SU-DHL-6 (cell line): Measurements from ENCODE around the gene TBC1D10B.
"Not testable (repeated sequence)": the region's sequence is repeated elsewhere in the genome, so short reads cannot be mapped to it uniquely, and the experiment has no call there.

ENCODE experiments used
- CTCF ChIP-seq: fragments of 200-600 bp; sonication (generic); IDR thresholded peaks from one replicate; pipeline ENCODE4 v1.5.1; 2017; ENCODE audit warnings: antibody characterized with exemption, mild to moderate bottlenecking, low read length, moderate library complexity; ENCODE audit not compliant: insufficient read depth, poor library complexity, severe bottlenecking
- EZH2phosphoT487 ChIP-seq: fragments of 200-600 bp; sonication (generic), shearing (Covaris generic); conservative IDR thresholded peaks from 2 replicates; pipeline ENCODE4 v1.6.1; 2018; ENCODE audit warnings: mild to moderate bottlenecking, antibody characterized with exemption, low read length, moderate library complexity, mixed read lengths

- TF ChIP-seq CTCF, EZH2phosphoT487: not testable (repeated sequence)
Observed at GRCh38 chr16:30338715-30339114, 31.6 kb downstream of the TBC1D10B start.
